ENCODE data around the gene SPPL2B.
"Not testable (repeated sequence)": the region's sequence is repeated elsewhere in the genome, so short reads cannot be mapped to it uniquely, and the experiment has no call there.

The SPPL2B gene

DNA sequence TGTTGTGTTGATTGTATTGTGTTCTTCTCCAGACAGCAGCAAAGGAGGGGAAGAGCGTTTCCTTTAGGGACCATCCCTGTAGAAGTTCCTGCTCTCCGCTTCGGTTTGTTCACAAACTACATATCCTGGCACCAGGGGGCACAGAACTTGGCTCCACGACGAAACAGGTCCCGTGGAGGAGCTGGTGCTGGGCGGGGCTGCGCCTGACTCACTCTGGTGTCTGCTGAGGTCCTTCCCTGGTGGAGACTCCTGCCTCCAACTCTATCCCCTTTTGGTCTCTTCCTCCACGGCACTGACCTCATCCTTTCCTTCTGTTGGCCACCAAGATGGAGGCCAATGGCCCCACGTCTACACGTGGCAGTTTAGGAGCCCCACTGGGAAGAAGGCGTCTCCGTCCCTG lies 46.3 kb downstream of the SPPL2B start:
- DNase-seq (ENCODE audit: insufficient read length, low spot score) (no peak), FAIRE-seq (no peak)

DNA sequence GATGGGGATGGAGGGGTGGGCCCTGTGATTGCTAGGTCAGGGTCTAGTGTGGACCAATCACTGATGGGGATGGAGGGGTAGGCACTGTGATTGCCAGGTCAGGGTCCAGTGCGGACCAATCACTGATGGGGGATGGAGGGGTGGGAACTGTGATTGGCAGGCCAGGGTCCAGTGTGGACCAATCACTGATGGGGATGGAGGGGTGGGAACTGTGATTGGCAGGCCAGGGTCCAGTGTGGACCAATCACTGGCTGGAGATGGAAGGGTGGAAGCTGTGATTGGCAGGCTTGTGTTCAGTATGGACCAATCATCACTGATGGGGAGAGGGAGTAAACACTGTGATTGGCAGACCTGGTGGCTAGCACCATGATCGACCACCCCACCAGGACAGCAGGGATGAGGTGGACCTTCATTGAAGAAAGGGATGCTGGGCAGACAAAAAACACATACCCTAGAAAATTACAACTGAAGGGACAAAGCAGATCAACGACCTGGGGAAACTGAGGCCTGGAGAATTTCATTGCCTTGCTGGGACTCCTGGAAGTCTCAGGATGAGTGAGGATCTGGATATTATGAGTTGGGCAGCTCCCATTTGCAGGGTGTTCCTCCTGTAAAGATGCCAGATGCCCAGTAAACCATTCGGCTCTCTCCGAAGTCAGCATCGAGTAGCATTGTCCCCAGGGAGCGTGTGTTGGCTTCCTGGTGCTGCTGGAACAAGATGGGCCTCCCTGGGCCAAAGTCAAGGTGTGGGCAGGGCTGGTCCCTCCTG lies 47.1 kb downstream of the SPPL2B start:
- DNase-seq (ENCODE audit: insufficient read length, low spot score) (no peak), FAIRE-seq (no peak)

DNA sequence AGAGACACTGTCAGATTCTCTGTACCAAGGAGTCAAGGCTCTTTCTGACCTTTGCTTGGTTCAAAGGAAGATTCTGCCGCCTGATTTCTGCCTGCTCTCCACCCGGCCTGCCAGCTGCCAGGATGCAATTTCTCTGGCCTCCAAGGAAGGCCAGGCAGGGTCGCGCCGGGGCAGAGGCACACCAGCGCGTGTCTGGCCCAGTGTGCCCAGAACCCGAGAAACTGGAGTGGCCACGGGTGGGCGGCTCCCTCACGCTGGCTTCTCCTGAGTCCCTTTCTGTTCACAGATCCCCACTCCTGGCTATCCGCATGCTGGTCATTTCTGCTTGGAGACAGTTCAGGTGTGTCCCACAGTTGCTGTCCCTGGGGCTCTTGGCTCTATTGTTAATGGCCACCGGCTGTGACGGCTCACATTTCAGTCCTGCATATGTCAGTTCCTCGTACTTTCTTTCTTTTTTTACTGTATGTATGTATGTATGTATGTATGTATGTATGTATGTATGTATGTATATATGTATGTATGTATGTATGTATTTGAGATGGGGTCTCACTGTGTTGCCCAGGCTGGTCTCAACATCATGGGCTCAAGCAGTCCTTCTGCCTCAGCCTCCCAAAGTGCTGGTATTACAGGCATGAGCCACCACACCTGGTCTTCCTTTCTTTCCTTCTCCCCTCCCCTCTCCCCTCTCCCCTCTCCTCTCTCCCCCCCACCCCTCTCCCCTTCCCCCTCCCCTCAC lies 48.5 kb downstream of the SPPL2B start:
- DNase-seq (ENCODE audit: insufficient read length, low spot score) (no peak), FAIRE-seq (no peak)

DNA sequence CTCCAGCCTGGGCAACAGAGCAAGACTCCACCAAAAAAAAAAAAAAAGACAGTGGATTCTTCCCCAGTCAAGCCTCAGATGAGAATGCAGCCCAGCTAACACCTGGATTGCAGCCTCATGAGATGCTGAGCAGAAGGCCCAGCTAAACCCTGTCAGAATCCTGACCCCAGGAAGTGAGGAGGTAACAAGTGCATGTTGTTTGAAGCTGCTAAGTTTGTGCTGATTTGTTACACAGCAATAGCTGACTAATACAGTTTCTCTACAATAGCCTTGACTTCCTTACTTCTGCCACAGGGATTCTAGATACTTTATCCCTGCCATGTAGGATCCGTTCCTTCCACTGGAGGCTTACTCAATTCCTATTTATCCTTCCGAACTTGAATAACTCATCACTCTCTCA lies 52.1 kb downstream of the SPPL2B start:
- FAIRE-seq (no peak), DNase-seq (ENCODE audit: insufficient read length, low spot score) (no peak)

DNA sequence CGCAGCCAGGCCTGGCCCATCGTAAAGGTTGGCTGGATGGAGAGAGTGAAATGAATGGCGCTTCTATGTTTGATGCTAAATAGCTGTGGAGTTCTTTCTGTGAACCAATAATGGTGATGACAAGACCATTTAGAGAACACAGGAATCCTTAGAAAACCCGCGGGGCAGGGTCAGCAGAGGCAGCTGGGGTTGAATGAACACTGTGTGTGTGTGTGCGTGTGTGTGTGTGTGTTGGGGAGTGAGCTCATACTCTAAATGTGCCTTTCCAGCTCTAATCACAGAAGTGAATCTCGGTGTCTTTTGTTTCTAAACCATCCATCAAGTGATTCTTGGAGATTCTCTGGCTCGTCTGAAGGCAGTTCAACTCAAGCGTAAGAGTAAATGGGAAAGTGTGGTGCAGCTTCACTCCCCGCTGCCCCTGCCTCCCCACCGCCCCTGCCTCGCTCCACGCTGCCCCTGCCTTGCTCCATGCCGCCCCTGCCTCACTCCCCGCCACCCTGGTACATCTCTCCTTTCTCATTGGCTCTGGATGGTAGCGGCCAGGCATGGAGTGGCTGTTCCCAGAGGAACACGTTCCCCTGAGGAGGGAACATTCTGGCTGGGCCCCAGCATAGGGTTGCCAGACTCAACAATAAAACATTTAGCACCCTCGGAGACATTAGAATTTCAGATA lies 52.8 kb downstream of the SPPL2B start:
- FAIRE-seq, result no peak
- DNase-seq (ENCODE audit: insufficient read length, low spot score), result no peak

DNA sequence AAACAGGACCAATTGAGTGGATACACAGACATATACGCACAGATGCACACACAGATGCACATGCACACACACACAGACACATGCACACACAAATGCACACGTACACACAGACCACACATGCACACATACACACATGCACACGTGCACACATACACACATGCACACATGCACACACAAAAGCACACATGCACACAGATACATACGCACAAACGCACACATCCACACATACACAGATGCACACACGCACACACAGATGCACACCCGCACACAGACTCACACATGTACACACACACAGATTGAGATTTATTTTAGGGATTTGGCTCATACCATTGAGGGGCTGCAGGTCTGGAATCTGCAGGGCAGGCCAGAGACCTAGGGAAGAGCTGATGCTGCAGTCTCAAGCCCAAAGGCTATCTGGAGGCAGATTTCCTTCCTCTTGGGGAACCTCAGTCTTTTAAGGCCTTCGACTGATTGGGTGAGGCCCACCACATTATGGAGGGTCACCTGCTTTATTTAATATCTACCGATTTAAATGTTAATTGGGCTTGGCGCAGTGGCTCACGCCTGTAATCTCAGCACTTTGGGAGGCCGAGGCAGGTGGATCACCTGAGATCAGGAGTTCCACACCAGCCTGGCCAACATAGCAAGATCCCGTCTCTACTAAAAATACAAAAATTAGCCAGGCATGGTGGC lies 54.2 kb downstream of the SPPL2B start:
- peak; percentile 42 for FAIRE-seq

DNA sequence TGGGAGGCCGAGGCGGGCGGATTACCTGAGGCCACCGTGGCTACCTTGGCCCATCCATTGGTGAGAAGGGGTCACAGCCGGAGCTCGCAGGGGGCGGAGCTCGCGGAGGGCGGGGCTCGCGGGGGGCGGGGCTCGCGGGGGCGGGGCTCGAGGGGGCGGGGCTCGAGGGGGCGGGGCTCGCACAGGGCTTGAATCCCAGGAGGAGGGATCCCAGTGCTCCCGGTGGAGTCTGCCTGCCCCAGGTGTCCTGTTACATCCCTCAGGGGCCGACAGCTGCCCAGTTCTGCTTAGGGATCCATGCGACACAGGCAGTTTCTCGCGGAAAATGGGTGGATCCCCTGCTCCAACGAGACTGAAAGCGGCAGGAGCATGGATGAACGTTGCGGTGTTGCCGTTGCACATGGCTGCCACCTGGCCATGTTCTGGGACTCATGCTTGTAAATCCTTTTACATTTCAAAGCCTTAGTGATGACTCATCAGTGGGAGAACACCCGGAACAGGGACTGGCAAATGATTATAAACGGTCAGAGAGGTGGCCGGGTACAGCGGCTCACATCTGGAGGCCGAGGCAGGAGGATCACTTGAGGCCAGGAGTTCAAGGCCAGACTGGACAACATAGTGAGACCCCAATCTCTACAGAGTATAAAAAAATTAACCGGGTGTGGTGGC lies 56.7 kb downstream of the SPPL2B start:
- peak; percentile 91 for DNase-seq (ENCODE audit: insufficient read length, low spot score)
- peak; percentile 84 for FAIRE-seq

More for the DNA sequence above, 54.2 kb downstream of the SPPL2B start:
- no peak for DNase-seq (ENCODE audit: insufficient read length, low spot score)

DNA sequence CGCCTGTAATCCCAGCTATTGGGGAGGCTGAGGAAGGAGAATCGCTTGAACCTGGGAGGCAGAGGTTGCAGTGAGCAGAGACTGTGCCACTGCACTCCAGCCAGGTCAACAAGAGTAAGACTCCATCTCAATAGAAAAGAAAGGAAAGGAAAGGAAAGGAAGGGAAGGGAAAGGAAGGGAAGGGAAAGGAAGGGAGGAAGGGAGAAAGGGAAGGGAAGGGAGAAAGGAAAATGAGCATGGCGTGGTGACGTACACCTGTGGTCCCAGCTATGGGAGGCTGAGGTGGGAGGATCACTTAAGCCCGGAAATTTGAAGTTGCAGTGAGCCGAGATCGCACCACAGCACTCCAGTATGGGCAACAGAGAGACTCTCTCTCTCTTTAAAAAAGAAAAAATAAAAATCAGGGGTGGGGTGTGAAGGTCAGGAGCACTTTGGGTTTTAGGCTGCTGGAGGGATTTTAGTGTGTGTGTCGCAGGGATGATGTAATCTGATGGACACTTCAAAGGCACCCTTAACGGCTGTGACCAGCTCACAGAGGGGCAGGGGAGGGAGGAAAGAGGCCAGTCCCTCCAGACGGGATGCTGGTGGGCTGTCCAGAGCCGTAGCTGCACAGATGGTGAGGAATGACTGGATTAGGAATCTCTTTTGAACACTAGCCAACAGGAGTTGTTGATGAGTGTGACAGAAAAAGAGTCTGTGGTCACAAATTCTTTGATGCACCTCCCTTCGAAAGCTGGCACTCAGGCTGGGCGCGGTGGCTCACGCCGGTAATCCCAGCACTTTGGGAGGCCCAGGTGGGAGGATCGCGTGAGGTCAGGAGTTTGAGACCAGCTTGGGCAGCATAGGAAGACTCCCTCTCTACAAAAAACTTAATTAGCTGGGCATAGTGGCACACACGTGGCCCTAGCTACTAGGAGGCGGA lies 59.1 kb downstream of the SPPL2B start:
- FAIRE-seq (no peak), DNase-seq (ENCODE audit: insufficient read length, low spot score) (no peak)

DNA sequence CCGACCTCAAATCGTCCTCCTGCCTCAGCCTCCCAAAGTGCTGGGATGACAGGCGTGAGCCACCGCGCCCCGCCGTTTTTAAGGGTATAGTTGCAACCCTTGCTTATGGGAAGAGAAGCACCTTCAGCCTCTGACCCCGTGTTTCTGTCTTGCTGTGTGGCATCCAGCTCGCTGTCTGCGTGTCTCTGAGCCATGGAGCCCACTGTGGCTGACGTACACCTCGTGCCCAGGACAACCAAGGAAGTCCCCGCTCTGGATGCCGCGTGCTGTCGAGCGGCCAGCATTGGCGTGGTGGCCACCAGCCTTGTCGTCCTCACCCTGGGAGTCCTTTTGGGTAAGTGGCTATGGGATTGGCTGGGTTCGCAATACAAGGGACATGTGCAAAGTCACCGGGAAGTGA lies 61.1 kb downstream of the SPPL2B start:
- no peak for DNase-seq (ENCODE audit: insufficient read length, low spot score)

DNA sequence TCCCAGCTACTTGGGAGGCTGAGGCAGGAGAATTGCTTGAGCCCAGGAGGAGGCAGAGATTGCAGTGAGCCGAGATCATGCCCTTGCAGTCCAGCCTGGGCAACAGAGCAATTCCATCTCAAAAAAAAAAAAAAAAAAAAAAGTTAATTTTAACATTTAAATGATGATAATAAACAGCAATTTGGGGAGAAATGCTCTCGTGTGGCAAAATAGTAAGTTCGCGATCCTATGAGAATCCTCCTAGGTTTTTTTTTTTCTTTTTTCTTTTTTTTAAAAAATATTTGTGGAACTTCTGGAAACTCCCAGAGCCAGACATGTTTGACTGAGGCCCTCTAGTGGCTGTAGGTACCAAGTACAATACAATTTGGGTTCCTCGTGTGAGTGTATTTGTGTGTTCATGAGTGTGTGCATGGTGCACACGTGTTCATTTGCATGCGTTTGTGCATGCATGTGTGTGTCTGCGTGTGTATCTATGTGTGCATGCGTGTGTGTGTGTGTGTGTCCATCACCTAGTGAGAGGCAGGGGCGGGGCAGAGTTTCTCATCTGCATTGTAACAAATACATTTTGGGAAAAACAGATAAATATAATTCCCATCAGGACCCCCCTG lies 62.7 kb downstream of the SPPL2B start:
- FAIRE-seq (no peak), DNase-seq (ENCODE audit: insufficient read length, low spot score) (peak; percentile 53)

More for the DNA sequence above, 61.1 kb downstream of the SPPL2B start:
- no peak for FAIRE-seq

DNA sequence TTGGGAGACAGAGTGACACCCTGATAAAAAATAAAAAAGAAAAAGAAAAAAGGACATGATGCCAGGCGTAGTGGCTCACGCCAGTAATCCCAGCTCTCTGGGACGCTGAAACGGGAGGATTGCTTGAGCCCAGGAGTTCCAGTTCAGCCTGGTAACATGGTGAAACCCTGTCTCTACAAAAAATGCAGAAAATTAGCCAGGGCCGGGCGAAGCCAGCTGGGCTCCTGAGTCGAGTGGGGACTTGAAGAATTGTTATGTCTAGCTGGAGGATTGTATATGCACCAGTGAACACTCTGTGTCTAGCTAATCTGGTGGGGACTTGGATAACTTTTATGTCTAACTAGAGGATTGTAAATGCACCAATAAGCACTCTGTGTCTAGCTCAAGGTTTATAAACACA lies 63.9 kb downstream of the SPPL2B start:
- no peak for FAIRE-seq
- no peak for DNase-seq (ENCODE audit: insufficient read length, low spot score)

DNA sequence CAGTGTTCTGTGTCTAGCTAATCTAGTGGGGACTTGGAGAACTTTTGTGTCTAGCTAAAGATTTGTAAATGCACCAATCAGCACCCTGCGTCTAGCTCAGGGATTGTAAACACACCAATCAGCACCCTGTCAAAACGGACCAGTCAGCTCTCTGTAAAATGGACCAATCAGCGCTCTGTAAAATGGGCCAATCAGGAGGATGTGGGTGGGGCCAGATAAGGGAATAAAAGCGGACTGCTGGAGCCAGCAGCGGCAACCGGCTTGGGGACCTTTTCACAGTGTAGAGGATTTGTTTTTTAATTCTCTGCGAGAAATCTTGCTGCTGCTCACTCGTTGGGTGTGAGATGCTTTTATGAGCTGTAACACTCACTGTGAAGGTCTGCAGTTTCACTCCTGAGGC lies 64.4 kb downstream of the SPPL2B start:
- not testable (repeated sequence) for FAIRE-seq; DNase-seq (ENCODE audit: insufficient read length, low spot score)

DNA sequence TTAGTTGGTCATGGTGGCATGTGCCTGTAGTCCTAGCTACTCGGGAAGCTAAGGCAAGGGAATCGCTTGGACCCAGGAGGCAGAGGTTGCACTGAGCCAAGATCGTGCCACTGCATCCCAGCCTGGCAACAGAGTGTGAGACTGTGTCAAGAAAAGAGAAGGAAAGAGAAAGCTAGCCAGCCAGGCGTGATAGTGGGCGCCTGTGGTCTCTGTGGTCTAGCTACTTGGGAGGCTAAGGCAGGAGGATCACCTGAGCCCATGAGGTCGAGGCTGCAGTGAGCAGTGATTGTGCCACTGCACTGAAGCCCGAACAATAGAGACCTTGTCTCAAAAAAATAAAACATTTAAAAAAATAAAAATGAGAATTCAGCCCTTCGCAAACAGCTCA lies 65.6 kb downstream of the SPPL2B start:
- no peak for FAIRE-seq
- DNase-seq (ENCODE audit: insufficient read length, low spot score), result no peak

DNA sequence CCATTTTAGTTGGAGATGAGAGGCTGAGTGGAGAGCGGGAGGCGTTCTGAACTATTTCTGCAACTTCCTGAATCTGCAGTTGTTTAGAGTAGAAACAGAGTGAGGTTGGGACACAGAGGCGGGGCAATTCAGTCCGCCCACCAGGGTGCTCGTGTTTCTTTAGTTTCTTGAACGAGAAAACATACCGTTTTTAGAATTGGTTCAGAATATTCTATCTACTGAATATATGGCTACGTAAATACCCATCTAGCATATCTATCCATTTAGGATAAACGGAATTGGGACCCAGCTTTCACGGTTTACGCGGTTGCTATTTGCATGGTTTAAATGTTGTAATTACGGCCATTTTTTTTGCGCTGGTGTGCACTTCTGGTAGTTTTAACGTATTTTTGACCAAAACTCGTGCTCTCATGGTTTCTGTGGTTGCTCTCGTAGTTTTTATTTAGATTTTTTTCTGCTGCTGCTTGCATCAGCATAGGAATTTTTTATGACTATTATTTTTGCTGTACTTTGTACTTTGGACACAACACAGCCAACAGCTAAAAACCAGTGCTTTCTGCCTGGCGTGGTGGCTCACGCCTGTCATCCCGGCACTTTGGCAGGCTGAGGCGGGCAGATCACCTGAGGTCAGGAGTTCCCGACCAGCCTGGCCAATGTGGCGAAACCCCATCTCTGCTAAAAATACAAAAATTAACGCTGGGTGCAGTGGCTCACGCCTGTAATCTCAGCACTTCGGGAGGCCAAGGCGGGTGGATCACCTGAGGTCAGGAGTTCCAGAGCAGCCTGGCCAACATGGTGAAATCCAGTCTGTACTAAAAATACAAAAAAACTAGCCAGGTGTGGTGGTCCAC lies 66.2 kb downstream of the SPPL2B start:
- no peak for FAIRE-seq
- DNase-seq (ENCODE audit: insufficient read length, low spot score), result no peak

DNA sequence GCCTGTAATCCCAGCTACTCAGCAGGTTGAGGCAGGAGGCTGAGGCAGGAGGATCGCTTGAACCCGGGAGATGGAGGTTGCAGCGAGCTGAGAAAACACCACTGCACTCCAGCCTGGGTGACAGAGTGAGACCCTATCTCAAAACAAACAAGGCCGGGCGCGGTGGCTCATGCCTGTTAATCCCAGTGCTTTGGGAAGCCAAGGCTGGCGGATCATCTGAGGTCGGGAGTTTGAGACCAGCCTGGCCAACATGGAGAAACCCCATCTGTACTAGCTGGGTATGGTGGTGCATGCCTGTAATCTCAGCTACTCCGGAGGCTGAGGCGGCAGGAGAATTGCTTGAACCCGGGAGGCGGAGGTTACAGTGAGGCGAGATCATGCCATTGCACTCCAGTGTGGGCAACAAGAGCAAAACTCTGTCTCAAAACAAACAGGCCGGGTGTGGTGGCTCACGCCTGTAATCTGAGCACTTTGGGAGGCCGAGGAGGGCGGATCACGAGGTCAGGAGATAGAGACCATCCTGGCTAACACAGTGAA lies 66.9 kb downstream of the SPPL2B start:
- DNase-seq (ENCODE audit: insufficient read length, low spot score); FAIRE-seq: not testable (repeated sequence)

DNA sequence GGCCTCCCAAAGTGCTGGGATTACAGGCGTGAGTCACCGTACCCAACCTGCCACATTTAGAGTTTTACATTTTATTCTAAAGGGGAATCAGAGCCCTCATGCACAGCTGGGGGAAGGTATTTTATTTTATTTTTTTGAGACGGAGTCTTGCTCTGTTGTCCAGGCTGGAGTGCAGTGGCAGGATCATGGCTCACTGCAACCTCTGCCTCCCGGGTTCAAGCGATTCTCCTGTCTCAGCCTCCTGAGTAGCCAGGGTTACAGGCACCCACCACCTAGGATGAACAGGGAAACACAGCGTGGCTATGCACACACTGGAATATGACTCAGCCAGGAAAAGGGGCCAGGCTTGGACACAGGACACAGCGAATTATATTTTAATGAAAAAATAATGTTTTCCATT lies 68.7 kb downstream of the SPPL2B start:
- DNase-seq (ENCODE audit: insufficient read length, low spot score); FAIRE-seq: not testable (repeated sequence)

DNA sequence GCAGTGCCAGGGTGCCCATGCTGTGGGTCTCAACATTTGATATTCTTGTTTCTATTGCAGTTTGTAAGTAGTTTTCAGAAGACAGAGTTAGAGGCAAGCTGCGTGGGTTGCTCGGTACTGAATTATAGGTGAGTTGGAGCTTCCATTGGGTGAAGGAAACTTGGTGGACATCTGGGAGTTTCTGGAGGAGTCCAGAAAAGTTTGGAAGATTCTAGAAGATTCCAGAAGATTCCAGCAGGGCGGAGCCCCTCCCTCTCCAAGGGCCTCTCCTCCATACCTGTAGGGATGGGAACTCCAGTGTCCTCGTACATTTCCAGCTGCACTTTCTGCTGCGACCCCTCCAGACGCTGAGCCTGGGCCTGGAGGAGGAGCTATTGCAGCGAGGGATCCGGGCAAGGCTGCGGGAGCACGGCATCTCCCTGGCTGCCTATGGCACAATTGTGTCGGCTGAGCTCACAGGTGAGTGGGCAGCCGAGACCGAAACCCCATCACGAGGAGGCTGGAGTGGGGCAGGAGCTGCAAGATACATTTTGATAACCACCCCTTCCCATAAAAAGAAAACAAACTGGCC lies 70.3 kb downstream of the SPPL2B start:
- DNase-seq (ENCODE audit: insufficient read length, low spot score) (no peak), FAIRE-seq (no peak)

Data from HTR-8/SVneo (cell line).